ENCODE measurements around the gene DYNLT1. TPM values are rescaled to one million over a fixed set of nuclear protein-coding genes. Genes with fewer than 3 reads are reported as not detected.

The DYNLT1 gene
- total RNA-seq, 3 donors from 2014 or later (not counting 1 experiment from before 2014, with no cell fraction given) = 85.7 to 106 (median 86.8) TPM

- TF ChIP-seq CTCF (IDR thresholded peaks at IDR 0.05) = no peak
- peaks cover 4 to 6% of the 10 kb centered on the region in 2 donors for H3K9me3 Mint-ChIP-seq
- H3K27ac ChIP-seq (ENCODE audit: low read length) = no peak overlapping the region
- H3K4me1 ChIP-seq (ENCODE audit: control insufficient read depth, insufficient read depth, low read length) = no peaks in the 10 kb centered on the region
- H3K36me3 ChIP-seq (ENCODE audit: control insufficient read depth, insufficient read depth, low read length) = peaks cover 69% of the 10 kb centered on the region
- H3K9me3 ChIP-seq (ENCODE audit: control insufficient read depth, insufficient read depth, low read length) = no peaks in the 10 kb centered on the region
- intact Hi-C loops (cut with micrococcal nuclease) = no loop called here
- H3K27me3 ChIP-seq (ENCODE audit: control insufficient read depth, insufficient read depth, low read length) = no peaks in the 10 kb centered on the region
- WGBS (ENCODE audit: insufficient coverage) = 90% methylated on average over 10 of the region's 10 CpGs
- peaks cover 14% of the 10 kb centered on the region for H3K36me3 Mint-ChIP-seq
- H3K4me1 Mint-ChIP-seq = peaks cover 33 to 38% of the 10 kb centered on the region in 2 donors
- no peak overlapping the region for H3K4me3 ChIP-seq (ENCODE audit: low read length)
- H3K4me3 Mint-ChIP-seq = no peak overlapping the region
- ATAC-seq = no peak
- peak overlapping the region; percentile 58 to 75 for H3K27ac Mint-ChIP-seq
- DNase-seq = no peak
- no peaks in the 10 kb centered on the region for H3K27me3 Mint-ChIP-seq (ENCODE audit: low read depth in 2 of 2)
Measured at GRCh38 chr6:158622545-158623190, 21.9 kb downstream of the DYNLT1 start.

- Histone ChIP-seq H3K4me3 (ENCODE audit: low read length) (no peak overlapping the region), H3K27me3 (ENCODE audit: control insufficient read depth, insufficient read depth, low read length) (no peaks in the 10 kb centered on the region), H3K4me1 (ENCODE audit: control insufficient read depth, insufficient read depth, low read length) (no peaks in the 10 kb centered on the region), H3K27ac (ENCODE audit: low read length) (no peak overlapping the region), H3K36me3 (ENCODE audit: control insufficient read depth, insufficient read depth, low read length) (peaks cover 63% of the 10 kb centered on the region), H3K9me3 (ENCODE audit: control insufficient read depth, insufficient read depth, low read length) (no peaks in the 10 kb centered on the region)
- peak overlapping the region; percentile 58 to 75 for H3K27ac Mint-ChIP-seq
- WGBS (ENCODE audit: insufficient coverage) = 96% methylated on average over 24 of the region's 25 CpGs
- no peak for TF ChIP-seq CTCF (IDR thresholded peaks at IDR 0.05)
- H3K27me3 Mint-ChIP-seq (ENCODE audit: low read depth in 2 of 2) = no peaks in the 10 kb centered on the region
- peaks cover 33 to 38% of the 10 kb centered on the region in 2 donors for H3K4me1 Mint-ChIP-seq
- H3K36me3 Mint-ChIP-seq = peaks cover 9% of the 10 kb centered on the region
- peaks cover 1 to 4% of the 10 kb centered on the region in 2 donors for H3K9me3 Mint-ChIP-seq
- intact Hi-C loops (cut with micrococcal nuclease) = no loop called here
- DNase-seq (no peak), ATAC-seq (no peak)
- H3K4me3 Mint-ChIP-seq = no peak overlapping the region
Measured at GRCh38 chr6:158621694-158622544, 22.6 kb downstream of the DYNLT1 start.

DNA sequence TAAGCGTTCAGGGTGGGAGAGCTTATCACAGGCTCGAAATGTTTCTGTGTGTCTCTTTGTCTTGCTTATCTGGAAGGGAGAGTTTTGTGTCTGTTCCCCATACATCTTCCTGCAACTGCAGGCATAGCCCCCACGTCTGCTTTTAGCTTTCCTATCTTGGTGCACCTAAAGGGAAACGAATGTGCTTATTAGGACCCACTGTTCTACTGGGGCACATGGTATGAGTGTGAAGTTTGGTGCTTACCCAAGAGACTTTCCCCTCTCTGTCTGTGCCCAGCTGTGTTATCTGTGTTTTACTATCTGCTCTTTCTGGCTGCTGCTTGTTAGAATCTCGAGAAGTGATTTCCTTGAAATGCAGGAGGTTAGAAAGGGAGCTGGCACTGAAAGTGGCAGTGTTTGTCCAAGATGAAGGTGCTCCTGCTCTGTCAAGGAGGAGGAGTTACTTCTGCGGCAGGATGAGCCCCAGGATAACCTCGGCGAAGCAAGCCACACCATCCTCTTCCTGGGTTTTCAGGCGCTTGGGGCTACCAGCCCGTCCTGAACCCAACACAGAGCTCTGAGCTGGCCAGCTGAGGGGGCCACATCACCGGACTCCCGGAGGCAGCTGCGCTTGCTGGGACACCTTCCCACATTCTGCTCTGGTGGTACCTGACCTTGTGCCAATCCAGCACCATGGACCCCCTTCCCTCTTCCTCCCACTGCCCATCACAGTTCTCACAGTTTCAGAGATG is 23.4 kb downstream of the DYNLT1 start:
- Mint-ChIP-seq H3K36me3 (peaks cover 6% of the 10 kb centered on the region), H3K9me3 (no peaks in the 10 kb centered on the region), H3K4me1 (peaks cover 33 to 35% of the 10 kb centered on the region in 2 donors), H3K27ac (peak overlapping the region; percentile 23 to 68), H3K27me3 (ENCODE audit: low read depth in 2 of 2) (no peaks in the 10 kb centered on the region), H3K4me3 (no peak overlapping the region)
- H3K9me3 ChIP-seq (ENCODE audit: control insufficient read depth, insufficient read depth, low read length) = no peaks in the 10 kb centered on the region
- H3K36me3 ChIP-seq (ENCODE audit: control insufficient read depth, insufficient read depth, low read length) = peaks cover 55% of the 10 kb centered on the region
- WGBS (ENCODE audit: insufficient coverage) = 91% methylated on average over 13 of the region's 13 CpGs
- H3K27ac ChIP-seq (ENCODE audit: low read length) = no peak overlapping the region
- H3K4me1 ChIP-seq (ENCODE audit: control insufficient read depth, insufficient read depth, low read length) = no peaks in the 10 kb centered on the region
- no peak overlapping the region for H3K4me3 ChIP-seq (ENCODE audit: low read length)
- no peaks in the 10 kb centered on the region for H3K27me3 ChIP-seq (ENCODE audit: control insufficient read depth, insufficient read depth, low read length)
- no peak for TF ChIP-seq CTCF (IDR thresholded peaks at IDR 0.05)
- ATAC-seq = no peak
- DNase-seq = no peak
- intact Hi-C loops (cut with micrococcal nuclease) = no loop called here
